A549 (cell line): Measurements from ENCODE around the gene FADS3. TPM values are rescaled to one million over a fixed set of nuclear protein-coding genes. Genes with fewer than 3 reads are reported as not detected.

Experiments used
- ATAC-seq, 2 experiments: fragments of 200-7000 bp in 1 of 2; fragments of >200 bp in 1 of 2; cut with Nextera tagmentation in 1 of 2; cut with Tn5 transposase in 1 of 2; 3 replicates each; pipeline versions ENCODE4 v1.8.0 to v1.9.1; 2018 to 2020; ENCODE audit warnings: mild to moderate bottlenecking in 1 of 2, moderate library complexity in 1 of 2
- CTCF ChIA-PET: fragments of 300-600 bp; sonication (Branson Sonifier 250); formaldehyde crosslinking; extraction: SDS; loops from one replicate; lab custom pipeline; 2021; ENCODE audit warnings: antibody characterized with exemption, inconsistent platforms; lab: Yijun Ruan, JAX
- POLR2A ChIA-PET: fragments of 350-600 bp; formaldehyde crosslinking; extraction: SDS; loops from one replicate; lab custom pipeline; 2021; ENCODE audit warnings: antibody characterized with exemption, inconsistent platforms; lab: Yijun Ruan, JAX
- DNase-seq, 2 experiments: peaks; one replicate each; pipeline versions ENCODE4 v3.0.0 to v3.0.0-alpha.2; 2011 to 2016; ENCODE audit warnings: low read depth in 1 of 2, low spot score in 1 of 2
- FAIRE-seq: peaks from 2 replicates; lab custom pipeline; 2011; peaks lifted over from hg19 to GRCh38; lab: Jason Lieb, UNC
- H3K27ac ChIP-seq, 2 experiments: fragments of >200 bp; sonication (Bioruptor Twin); formaldehyde crosslinking; 3 replicates each; pipeline ENCODE4 v1.5.1; 2016 to 2017
- H3K4me1 ChIP-seq: fragments of >200 bp; sonication (Bioruptor Twin); formaldehyde crosslinking; 3 replicates; pipeline ENCODE4 v1.6.1; 2016
- H3K4me2 ChIP-seq: fragments of >200 bp; sonication (Bioruptor Twin); formaldehyde crosslinking; 3 replicates; pipeline ENCODE4 v1.6.1; 2016
- H3K4me3 ChIP-seq: fragments of >200 bp; sonication (Bioruptor Twin); formaldehyde crosslinking; 3 replicates; pipeline ENCODE4 v1.5.1; 2016
- H3K9me3 ChIP-seq: fragments of >200 bp; sonication (Bioruptor Twin); formaldehyde crosslinking; 3 replicates; pipeline ENCODE4 v1.6.1; 2016
- CEBPB ChIP-seq, 2 experiments: fragments of >200 bp in 1 of 2; sonication (Bioruptor Twin) in 1 of 2; formaldehyde crosslinking in 1 of 2; IDR thresholded peaks; 2 replicates each; pipeline ENCODE4 v1.6.1; 2012 to 2016
- CHD2 ChIP-seq: fragments of 150-350 bp; IDR thresholded peaks from 2 replicates; pipeline ENCODE4 v1.6.1; 2014; ENCODE audit warnings: low read length; ENCODE audit not compliant: partially characterized antibody
- E2F6 ChIP-seq: IDR thresholded peaks from 2 replicates; pipeline ENCODE4 v1.6.1; 2012; ENCODE audit warnings: low read depth, borderline replicate concordance
- EHF ChIP-seq: fragments of 250-450 bp; sonication (Bioruptor Pico); IDR thresholded peaks from 2 replicates; pipeline ENCODE4 v1.5.0; 2020; ENCODE audit warnings: mild to moderate bottlenecking
- HDAC2 ChIP-seq: fragments of 200-600 bp; sonication (generic); IDR thresholded peaks from 2 replicates; pipeline ENCODE4 v1.6.1; 2016
- HMGXB4 ChIP-seq: fragments of 250-450 bp; sonication (Bioruptor Pico); IDR thresholded peaks from 2 replicates; pipeline ENCODE4 v1.5.0; 2021; ENCODE audit warnings: mild to moderate bottlenecking, moderate library complexity, borderline replicate concordance
- JUN ChIP-seq, 2 experiments: fragments of >200 bp; sonication (Bioruptor Twin); formaldehyde crosslinking; IDR thresholded peaks; 2 replicates in 1 of 2; 3 replicates in 1 of 2; pipeline ENCODE4 v1.6.1; 2016 to 2017
- KDM1A ChIP-seq: fragments of 200-600 bp; sonication (generic); IDR thresholded peaks from 2 replicates; pipeline ENCODE4 v1.6.1; 2016; ENCODE audit warnings: low read depth, mild to moderate bottlenecking
- MAFK ChIP-seq: fragments of 450-650 bp; IDR thresholded peaks from 2 replicates; pipeline ENCODE4 v1.6.1; 2014; ENCODE audit not compliant: partially characterized antibody
- NFE2L2 ChIP-seq: fragments of 150-350 bp; conservative IDR thresholded peaks from 2 replicates; pipeline ENCODE4 v1.6.1; 2014; ENCODE audit warnings: low read length
- NR3C1 ChIP-seq: fragments of >200 bp; sonication (Bioruptor Twin); formaldehyde crosslinking; IDR thresholded peaks from 3 replicates; pipeline ENCODE4 v1.6.1; 2017
- PBX3 ChIP-seq: IDR thresholded peaks from 2 replicates; pipeline ENCODE4 v1.6.1; 2012
- PHF8 ChIP-seq: fragments of 200-600 bp; sonication (generic); IDR thresholded peaks from 2 replicates; pipeline ENCODE4 v1.6.1; 2016; ENCODE audit warnings: low read depth, mild to moderate bottlenecking, antibody characterized with exemption, moderate library complexity, borderline replicate concordance
- RAD21 ChIP-seq, 2 experiments: fragments of >200 bp in 1 of 2; sonication (Bioruptor Twin) in 1 of 2; formaldehyde crosslinking in 1 of 2; IDR thresholded peaks in 1 of 2; conservative IDR thresholded peaks in 1 of 2; 2 replicates in 1 of 2; 3 replicates in 1 of 2; pipeline ENCODE4 v1.6.1; 2012 to 2018; ENCODE audit warnings: inconsistent platforms in 1 of 2
- RCOR1 ChIP-seq: fragments of 150-350 bp; IDR thresholded peaks from 2 replicates; pipeline ENCODE4 v1.6.1; 2014; ENCODE audit warnings: antibody characterized with exemption, low read length, low read depth
- RNF2 ChIP-seq: fragments of 200-600 bp; sonication (generic); IDR thresholded peaks from 2 replicates; pipeline ENCODE4 v1.6.1; 2016; ENCODE audit warnings: low read depth, mild to moderate bottlenecking, antibody characterized with exemption, moderate library complexity, borderline replicate concordance
- SMC3 ChIP-seq: fragments of >200 bp; sonication (Bioruptor Twin); formaldehyde crosslinking; IDR thresholded peaks from 3 replicates; pipeline ENCODE4 v1.6.1; 2018; ENCODE audit warnings: inconsistent platforms
- SREBF2 ChIP-seq: fragments of 450-650 bp; IDR thresholded peaks from 2 replicates; pipeline ENCODE4 v1.6.1; 2014; ENCODE audit warnings: mild to moderate bottlenecking, moderate library complexity
- TP53 ChIP-seq: fragments of 250-450 bp; sonication (Bioruptor Pico); IDR thresholded peaks from 2 replicates; pipeline ENCODE4 v1.5.0; 2021; ENCODE audit warnings: mild to moderate bottlenecking, moderate library complexity
- ZNF302 ChIP-seq: fragments of 250-450 bp; sonication (Bioruptor Pico); IDR thresholded peaks from 2 replicates; pipeline ENCODE4 v1.9.0; 2021; ENCODE audit warnings: inconsistent platforms, mild to moderate bottlenecking, moderate library complexity
- ZSCAN20 ChIP-seq: fragments of 250-450 bp; sonication (Bioruptor Pico); IDR thresholded peaks from 2 replicates; pipeline ENCODE4 v1.8.0; 2022; ENCODE audit warnings: mild to moderate bottlenecking, moderate library complexity
- WGBS: methylation state at CpG from one replicate; pipeline ENCODE4 v1.1.6; 2017; ENCODE audit errors: missing lambda C conversion rate; 5-methylcytosine and 5-hydroxymethylcytosine counted together
- polyA plus RNA-seq, 4 experiments: library from polyadenylated mRNA; depleted of rRNA in 3 of 4; stranded (reverse); fragments of >200 nt; fragmentation: RNase III in 1 of 4; extraction: RNeasy Plus Mini Kit Qiagen cat#74134 plus additional on column Dnase treatment in 1 of 4; gene quantifications; 2 replicates in 3 of 4; 3 replicates in 1 of 4; pipeline ENCODE4 v1.2.3, GENCODE V29; 2011 to 2017

FADS3 gene
- polyA plus RNA-seq, 2 of the 4 experiments (the other 2 are of a cell fraction): 17.5 to 36.3 TPM

GRCh38 chr11:61925736-61926135, 34.4 kb upstream of the FADS3 start:
- H3K4me2 ChIP-seq: no peak overlapping the region
- no peak for TF ChIP-seq MAFK
- no peak overlapping the region for H3K27ac ChIP-seq
- peaks cover 15% of the 10 kb centered on the region for H3K4me1 ChIP-seq
- ATAC-seq (no peak), DNase-seq (no peak), FAIRE-seq (no peak)
- H3K9me3 ChIP-seq: no peaks in the 10 kb centered on the region
- ChIA-PET POLR2A (no interaction called here), CTCF (interaction anchor here (0.6 to 6.1 kb wide), 9 partner anchors 9 to 181 kb away, joined by 3 to 60 read pairs (median 4); no protein-coding TSS in a partner anchor)
- 80% methylated on average over 2 of the region's 2 CpGs for WGBS
- H3K4me3 ChIP-seq: no peak overlapping the region

- 82% methylated on average over 6 of the region's 6 CpGs for WGBS
- peaks cover 28% of the 10 kb centered on the region for H3K4me1 ChIP-seq
- no peak for DNase-seq
- FAIRE-seq: no peak
- H3K9me3 ChIP-seq: no peaks in the 10 kb centered on the region
- ChIA-PET POLR2A (no interaction called here), CTCF (interaction anchor here (0.6 to 6.1 kb wide), 10 partner anchors 9 to 184 kb away, joined by 3 to 60 read pairs (median 4); no protein-coding TSS in a partner anchor)
- TF ChIP-seq TP53: no peak
- no peak for TF ChIP-seq NR3C1
- no peak for TF ChIP-seq SREBF2
- TF ChIP-seq PHF8: no peak
- no peak for TF ChIP-seq SMC3
- TF ChIP-seq HMGXB4 (CRISPR knock-in tag): no peak
- TF ChIP-seq HDAC2: no peak
- TF ChIP-seq E2F6: no peak
- TF ChIP-seq NFE2L2: no peak
- no peak for TF ChIP-seq PBX3
- TF ChIP-seq EHF (CRISPR knock-in tag): no peak
- no peak for TF ChIP-seq KDM1A
- TF ChIP-seq CEBPB (IDR thresholded peaks at IDR 0.05): no peak
- TF ChIP-seq ZNF302 (CRISPR knock-in tag): no peak
- TF ChIP-seq ZSCAN20: no peak
- TF ChIP-seq RAD21 (conservative IDR thresholded peaks at IDR 0.05 in 1 of 2, IDR thresholded peaks at IDR 0.05 in 1 of 2): no peak
- TF ChIP-seq RNF2: no peak
- no peak for TF ChIP-seq JUN (IDR thresholded peaks at IDR 0.05)
- no peak for TF ChIP-seq CHD2
- no peak for TF ChIP-seq RCOR1
- ATAC-seq: no peak
- H3K27ac ChIP-seq: peak overlapping the region; percentile 31 to 53; a peak in 4 of 6 replicates
- H3K4me2 ChIP-seq: 0 out of 3 replicates have a peak overlapping the region, but pooled peaks have one; percentile 23
- no peak overlapping the region for H3K4me3 ChIP-seq
Observed at GRCh38 chr11:61924064-61924455, 32.7 kb upstream of the FADS3 start.
